Esophagus muscularis mucosa (tissue), 4 donors: ENCODE data around the gene SRY.

ENCODE experiments used
- EP300 ChIP-seq: sonication (generic); formaldehyde crosslinking; IDR thresholded peaks from one replicate; pipeline ENCODE4 v1.6.1; 2017; ENCODE audit warnings: antibody characterized with exemption
- POLR2A ChIP-seq: fragments of 450-650 bp; IDR thresholded peaks from one replicate; pipeline ENCODE4 v1.6.1; 2017; ENCODE audit warnings: antibody characterized with exemption, moderate library complexity, mild to moderate bottlenecking, low read depth
- POLR2AphosphoS5 ChIP-seq, 2 donors: sonication (generic); formaldehyde crosslinking; IDR thresholded peaks; one replicate each; pipeline ENCODE4 v1.6.1; 2017; ENCODE audit warnings: antibody characterized with exemption in 2 of 2
- TF ChIP-seq, protein P1 (sequence below), 3 experiments: fragments of 200-600 bp in 2 of 3; fragments of 450-650 bp in 1 of 3; sonication (generic) in 2 of 3; IDR thresholded peaks; one replicate each; pipeline ENCODE4 v1.5.1; 2017 to 2019; ENCODE audit warnings: antibody characterized with exemption in 3 of 3, mild to moderate bottlenecking in 2 of 3, moderate library complexity in 1 of 3

DNA sequence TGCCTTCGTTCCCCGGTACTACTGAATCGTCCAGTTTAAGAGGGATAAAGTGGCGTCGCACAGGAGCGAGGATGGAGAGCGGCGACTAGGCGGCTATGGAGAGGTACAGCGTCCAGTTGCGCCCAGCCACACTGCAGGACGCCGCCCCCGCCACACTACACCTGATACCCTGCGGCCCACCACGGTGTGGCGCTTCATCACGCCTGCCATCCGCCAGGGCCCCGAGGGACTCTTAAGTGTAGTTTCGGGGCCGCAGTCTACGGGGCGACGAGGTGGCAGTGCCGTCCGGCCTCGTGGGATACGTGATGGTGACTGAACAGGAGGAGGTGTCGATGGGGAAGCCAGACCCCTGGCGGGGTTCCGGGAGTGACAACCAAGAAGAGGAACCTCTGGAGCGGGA is 2.3 kb upstream of the SRY start:
- TF ChIP-seq POLR2A (no peak), POLR2AphosphoS5 (IDR thresholded peaks at IDR 0.05) (no peak), EP300 (no peak)
- TF ChIP-seq, protein P1, sequence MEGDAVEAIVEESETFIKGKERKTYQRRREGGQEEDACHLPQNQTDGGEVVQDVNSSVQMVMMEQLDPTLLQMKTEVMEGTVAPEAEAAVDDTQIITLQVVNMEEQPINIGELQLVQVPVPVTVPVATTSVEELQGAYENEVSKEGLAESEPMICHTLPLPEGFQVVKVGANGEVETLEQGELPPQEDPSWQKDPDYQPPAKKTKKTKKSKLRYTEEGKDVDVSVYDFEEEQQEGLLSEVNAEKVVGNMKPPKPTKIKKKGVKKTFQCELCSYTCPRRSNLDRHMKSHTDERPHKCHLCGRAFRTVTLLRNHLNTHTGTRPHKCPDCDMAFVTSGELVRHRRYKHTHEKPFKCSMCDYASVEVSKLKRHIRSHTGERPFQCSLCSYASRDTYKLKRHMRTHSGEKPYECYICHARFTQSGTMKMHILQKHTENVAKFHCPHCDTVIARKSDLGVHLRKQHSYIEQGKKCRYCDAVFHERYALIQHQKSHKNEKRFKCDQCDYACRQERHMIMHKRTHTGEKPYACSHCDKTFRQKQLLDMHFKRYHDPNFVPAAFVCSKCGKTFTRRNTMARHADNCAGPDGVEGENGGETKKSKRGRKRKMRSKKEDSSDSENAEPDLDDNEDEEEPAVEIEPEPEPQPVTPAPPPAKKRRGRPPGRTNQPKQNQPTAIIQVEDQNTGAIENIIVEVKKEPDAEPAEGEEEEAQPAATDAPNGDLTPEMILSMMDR (IDR thresholded peaks at IDR 0.05): no peak
